KOPT-K1 (cell line): ENCODE data around the gene SP2.

Experiments used
- H3K27ac ChIP-seq: fragments of 200-600 bp; sonication (generic); 2 replicates; pipeline ENCODE4 v1.5.1; 2016; ENCODE audit warnings: antibody characterized with exemption, mild to moderate bottlenecking, low read depth, low read length; ENCODE audit not compliant: poor library complexity, severe bottlenecking
- H3K36me3 ChIP-seq: fragments of 200-600 bp; sonication (generic); 2 replicates; pipeline ENCODE4 v1.5.1; 2017; ENCODE audit warnings: antibody characterized with exemption, mild to moderate bottlenecking, low read length, moderate library complexity; ENCODE audit not compliant: insufficient read depth
- H3K9me3 ChIP-seq: fragments of 200-600 bp; sonication (generic); 2 replicates; pipeline ENCODE4 v1.5.1; 2017; ENCODE audit warnings: antibody characterized with exemption, low read length, mild to moderate bottlenecking; ENCODE audit not compliant: insufficient read depth, poor library complexity, severe bottlenecking

SP2 gene

GRCh38 chr17:47862621-47863440 is 33.2 kb upstream of the SP2 start:
- no peaks in the 10 kb centered on the region for H3K9me3 ChIP-seq
- no peaks in the 10 kb centered on the region for H3K36me3 ChIP-seq
- H3K27ac ChIP-seq = no peak overlapping the region

- Histone ChIP-seq H3K9me3 (no peaks in the 10 kb centered on the region), H3K36me3 (no peaks in the 10 kb centered on the region), H3K27ac (peak overlapping the region; percentile 30)
Measured at GRCh38 chr17:47864791-47865216, 31.2 kb upstream of the SP2 start.

DNA sequence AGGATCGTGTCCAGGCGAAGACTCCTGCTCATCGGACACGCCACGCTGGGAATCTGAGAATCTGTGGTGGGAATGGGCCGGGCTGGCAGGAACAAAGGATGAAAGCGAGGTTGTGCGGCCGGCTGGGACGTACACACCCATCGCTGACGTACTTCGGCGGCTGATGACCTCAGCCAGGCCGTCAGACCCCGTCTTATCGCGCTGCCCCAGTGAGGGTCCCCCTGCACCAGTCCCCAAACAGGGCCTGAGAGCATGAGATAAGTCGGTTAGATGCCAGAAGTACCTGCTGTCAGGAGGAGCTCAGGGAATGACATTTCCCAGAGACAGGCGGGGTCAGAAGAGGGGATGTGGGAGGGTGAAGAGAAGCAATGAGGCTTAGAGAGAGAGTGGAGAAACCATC is 29.1 kb upstream of the SP2 start:
- H3K27ac ChIP-seq = no peak overlapping the region
- H3K36me3 ChIP-seq = no peaks in the 10 kb centered on the region
- H3K9me3 ChIP-seq = no peaks in the 10 kb centered on the region

DNA sequence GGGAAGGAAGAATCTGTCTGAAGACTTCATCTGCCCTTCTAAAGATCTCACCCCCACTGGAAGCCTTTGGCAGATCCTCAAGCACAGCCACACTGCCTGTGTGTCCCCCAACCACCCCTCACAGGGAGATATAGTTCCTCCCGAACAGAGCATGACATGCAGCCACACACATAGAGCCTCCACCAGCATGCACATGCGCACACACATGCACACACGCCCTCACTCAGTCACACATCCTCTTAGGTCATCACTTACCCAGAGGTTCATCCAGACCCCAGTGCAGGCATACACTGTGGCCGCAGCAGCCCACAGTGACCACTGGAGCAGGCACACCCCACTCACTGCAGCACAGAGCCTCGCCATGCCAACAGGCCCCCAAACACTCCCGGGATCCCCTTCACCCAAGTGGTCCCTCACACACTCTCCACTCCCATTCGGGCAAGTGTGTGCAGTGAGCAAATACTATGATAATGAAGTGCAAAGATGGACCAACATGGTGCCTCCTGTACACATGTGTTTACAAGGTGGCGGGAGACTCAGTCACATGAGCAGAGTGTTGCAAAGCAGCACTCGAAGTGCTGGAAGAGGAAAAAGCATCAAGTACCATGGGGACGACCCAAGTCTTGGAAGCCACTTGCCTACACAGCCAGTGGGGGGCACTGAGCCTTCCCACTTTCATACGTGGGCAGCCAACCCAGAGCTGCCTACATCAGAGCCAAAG is 28.1 kb upstream of the SP2 start:
- Histone ChIP-seq H3K9me3 (no peaks in the 10 kb centered on the region), H3K27ac (no peak overlapping the region), H3K36me3 (no peaks in the 10 kb centered on the region)

GRCh38 chr17:47869114-47869513 is 26.9 kb upstream of the SP2 start:
- no peaks in the 10 kb centered on the region for H3K36me3 ChIP-seq
- H3K9me3 ChIP-seq = no peaks in the 10 kb centered on the region
- H3K27ac ChIP-seq = no peak overlapping the region

DNA sequence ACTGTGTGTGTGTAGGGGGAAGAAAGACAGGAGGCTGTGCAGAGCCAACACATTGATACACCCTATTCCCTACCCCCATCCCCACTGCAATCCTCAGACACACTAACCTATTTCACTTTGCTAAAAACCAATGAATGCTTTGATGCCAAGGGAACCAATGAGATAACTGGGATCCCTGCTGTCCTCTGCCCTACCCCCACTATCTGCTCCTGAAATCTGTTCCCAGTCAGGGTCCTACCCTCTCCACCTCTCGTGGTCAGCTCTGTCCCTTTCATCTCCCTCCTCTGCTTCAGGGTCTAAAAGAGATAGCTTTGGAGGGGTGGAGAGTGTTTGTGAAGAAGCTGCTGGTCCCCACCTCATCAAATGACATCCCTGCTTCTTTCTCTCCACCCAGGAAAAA is 26.0 kb upstream of the SP2 start:
- no peaks in the 10 kb centered on the region for H3K9me3 ChIP-seq
- no peaks in the 10 kb centered on the region for H3K36me3 ChIP-seq
- no peak overlapping the region for H3K27ac ChIP-seq

DNA sequence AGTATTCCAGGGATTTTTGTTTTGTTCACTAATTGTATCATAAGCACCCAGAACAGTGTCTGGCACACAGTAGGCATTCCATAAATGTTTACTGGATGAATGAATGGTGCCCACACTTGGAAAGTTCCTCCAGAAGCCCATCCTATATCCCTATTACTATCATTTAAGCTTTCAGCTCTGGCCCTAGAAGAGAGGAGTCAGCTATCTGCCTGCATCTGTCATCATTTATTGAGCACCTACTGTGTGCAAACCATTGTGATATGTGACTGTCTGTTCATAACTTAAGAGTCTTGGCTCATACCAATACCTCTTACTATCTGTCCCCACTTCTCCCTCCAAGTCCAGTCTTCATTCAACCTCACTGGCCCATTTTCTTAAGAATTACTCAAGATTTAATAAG is 25.0 kb upstream of the SP2 start:
- H3K9me3 ChIP-seq = no peaks in the 10 kb centered on the region
- no peaks in the 10 kb centered on the region for H3K36me3 ChIP-seq
- no peak overlapping the region for H3K27ac ChIP-seq

DNA sequence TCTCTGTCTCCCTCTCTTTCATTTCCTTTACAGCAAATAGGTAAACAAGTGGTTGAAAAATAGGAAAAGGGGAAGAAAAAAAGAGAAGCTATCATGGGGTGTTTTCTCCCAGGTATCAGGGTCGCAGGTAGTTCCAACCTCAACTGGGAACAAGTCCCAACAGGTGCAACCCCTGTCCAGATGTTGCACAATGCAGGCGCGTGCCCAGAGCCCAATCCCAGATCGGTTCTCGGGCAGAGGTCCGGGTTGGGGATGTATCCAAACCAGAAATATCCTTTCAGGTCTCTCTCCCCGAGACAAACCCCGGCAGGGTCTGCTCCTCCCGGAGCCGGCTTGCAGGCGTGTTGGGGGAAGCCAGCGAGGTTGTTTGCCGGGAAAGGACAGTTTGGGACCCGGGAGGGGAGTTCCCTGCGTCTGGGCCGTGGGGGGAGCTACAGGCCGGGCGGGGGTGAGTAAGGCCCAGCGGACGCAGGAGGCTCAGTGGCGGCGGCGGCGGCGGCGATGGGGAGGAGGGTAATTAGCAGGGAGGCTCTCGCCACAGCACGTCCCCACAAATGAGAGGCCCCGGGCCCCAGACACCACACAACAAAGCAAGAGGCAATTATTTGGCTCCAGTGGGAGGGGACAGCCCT is 23.9 kb upstream of the SP2 start:
- H3K9me3 ChIP-seq = no peaks in the 10 kb centered on the region
- no peak overlapping the region for H3K27ac ChIP-seq
- no peaks in the 10 kb centered on the region for H3K36me3 ChIP-seq

DNA sequence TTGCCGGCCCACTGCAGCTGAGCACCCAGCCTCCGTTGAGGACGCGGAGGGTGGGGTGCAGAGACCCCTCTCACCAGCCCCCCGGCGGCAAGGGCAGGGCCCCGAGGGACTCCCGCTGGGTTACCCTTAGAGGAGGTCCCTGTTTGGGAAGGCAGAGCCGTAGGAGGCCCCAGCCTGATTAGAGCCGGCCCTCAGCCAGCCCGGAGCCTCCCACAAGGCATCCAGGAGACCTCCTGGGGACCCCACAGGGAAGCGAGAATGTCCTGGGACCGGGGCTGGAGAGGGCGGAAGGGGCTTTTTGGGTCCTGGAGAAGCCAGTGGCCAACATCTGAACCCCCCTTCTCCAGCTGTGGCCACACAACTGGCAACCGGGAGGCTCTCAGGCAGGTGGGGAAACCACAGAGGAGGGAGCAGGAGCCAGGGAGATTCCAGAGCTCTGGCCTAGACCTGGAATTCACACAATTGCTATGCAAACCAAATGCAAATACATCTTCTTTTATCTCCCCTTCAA is 23.3 kb upstream of the SP2 start:
- Histone ChIP-seq H3K9me3 (no peaks in the 10 kb centered on the region), H3K27ac (no peak overlapping the region), H3K36me3 (no peaks in the 10 kb centered on the region)

DNA sequence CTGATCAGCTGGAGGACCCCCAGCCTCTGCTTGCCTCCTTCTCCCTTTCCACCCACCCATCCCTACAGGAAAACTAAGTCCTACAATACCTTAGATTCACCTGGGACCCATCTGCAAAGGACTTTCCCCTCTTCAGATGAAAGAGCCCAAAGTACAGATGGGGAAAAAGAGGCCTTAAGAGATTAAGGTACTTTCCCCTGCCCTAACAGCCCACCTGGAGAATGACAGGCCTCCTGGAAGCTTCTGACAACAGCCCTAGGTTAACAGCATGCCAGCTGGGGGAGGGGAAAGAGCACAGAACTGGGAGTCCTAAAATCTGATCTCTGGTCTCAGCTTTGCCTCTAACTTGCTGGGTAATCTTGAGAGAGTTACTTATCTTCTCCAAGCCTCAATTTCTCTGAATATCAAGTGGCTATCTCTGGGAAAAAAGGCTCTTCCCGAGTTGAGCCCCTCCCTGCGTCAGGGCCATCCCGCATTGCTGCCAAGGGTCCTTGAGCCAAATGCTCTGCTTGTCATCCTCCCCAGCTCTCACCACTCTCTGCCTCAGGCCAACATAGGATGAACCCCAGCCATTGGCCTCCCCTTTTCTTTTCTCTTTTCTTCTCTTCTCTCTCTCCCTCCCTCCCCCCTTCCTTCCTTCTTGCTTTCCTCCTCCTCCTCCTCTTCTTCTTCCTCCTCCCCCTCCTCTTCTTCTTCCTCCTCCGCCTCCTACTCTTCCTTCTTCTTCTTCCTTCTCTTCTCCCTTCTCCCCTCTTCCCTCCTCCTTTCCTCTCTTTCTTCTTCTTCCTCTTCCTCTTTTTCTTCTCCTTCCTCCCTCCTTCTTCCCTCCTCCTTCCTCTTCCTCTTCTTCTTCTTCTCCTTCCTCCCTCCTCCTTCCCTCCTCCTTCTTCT is 22.6 kb upstream of the SP2 start:
- Histone ChIP-seq H3K27ac (no peak overlapping the region), H3K36me3 (no peaks in the 10 kb centered on the region), H3K9me3 (no peaks in the 10 kb centered on the region)

DNA sequence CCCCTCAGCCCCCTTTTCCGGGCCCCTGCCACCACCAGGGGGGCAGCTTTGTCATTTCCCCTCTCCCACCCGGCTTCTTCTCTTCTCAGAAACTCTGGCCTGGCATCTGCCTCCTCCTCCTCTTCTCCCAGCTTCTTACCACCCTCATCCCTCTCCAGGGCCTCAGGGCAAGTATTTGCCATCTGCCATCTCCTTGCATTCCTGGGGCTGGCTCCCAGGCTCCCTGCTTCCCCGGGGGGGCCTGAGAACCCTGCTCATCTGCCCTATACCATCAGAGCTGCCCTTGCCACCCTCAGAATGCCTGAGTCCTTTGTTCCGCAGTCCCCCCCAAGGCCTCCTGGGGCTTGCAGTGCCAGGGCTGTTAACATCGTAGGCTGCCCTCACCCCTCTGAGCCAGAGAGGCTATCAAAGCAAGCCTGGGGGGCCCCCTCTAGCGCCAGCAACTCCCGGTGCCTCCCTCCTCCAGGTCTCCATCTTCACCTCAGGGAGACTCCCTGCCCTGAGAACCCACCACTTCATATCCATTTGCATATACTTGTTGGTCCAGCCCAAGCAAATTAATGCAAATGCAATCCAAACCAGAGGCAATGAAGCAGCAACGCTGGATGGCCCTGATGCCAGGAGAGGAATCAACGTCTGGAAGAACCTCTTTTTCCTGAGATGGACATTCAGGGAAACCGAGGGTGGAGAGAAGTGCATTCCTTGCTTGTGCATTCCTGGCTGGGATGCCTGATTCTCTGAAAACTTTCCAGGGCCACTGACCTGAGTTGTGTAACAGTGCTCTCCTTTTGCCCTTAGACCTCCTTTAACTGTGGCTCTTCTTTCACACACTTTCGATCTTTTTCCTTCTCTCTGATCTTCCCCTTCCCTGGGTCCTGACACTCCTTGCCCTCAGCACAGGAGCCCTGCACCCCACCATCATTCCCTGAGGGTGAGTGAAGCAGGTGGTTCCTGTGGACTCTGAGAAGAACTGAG is 20.7 kb upstream of the SP2 start:
- H3K36me3 ChIP-seq = no peaks in the 10 kb centered on the region
- no peaks in the 10 kb centered on the region for H3K9me3 ChIP-seq
- H3K27ac ChIP-seq = no peak overlapping the region

GRCh38 chr17:47877368-47878034 is 18.5 kb upstream of the SP2 start:
- no peak overlapping the region for H3K27ac ChIP-seq
- H3K9me3 ChIP-seq = no peaks in the 10 kb centered on the region
- no peaks in the 10 kb centered on the region for H3K36me3 ChIP-seq

DNA sequence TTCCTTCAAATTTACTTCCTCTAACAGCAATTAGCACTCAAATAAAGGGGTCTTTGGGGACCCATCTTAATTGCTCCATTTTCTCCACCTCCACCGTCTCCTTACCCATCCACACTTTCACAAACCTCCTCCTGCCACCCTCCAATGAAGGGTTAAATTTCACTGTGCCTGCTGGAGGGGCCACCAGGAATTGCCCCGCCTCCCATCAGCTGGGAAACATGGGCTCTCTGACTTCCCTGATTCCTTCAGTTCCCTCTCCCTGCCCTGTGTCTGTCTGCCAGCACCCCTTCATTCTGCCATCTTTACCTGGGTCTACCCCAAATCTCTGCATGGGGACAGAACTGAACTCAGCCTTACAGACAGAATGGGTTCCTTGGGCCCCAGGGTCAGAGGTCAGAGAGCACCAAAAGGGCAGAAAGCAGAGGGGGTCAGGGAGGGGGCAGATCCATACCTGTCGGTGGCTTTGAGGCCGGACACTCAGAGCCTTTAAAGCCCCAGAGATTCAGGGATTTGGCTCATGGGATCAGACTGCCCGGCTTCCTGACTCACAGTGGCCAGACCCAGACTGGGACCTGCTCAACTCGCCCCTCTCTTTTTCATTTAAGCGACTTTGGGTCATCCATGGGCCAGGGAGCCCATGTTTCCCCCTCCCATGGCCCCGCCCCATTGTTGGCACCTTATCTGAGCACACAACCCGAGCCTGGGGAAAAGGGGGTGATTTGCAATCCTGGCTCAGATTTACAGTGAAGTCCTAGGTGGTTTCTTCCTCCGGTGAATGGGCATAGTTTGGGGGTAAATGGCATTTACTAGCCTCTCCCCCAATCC is 17.6 kb upstream of the SP2 start:
- no peak overlapping the region for H3K27ac ChIP-seq
- H3K36me3 ChIP-seq = no peaks in the 10 kb centered on the region
- H3K9me3 ChIP-seq = no peaks in the 10 kb centered on the region
